ENCODE measurements around the gene GRIK3. TPM values are rescaled to one million over a fixed set of nuclear protein-coding genes. Genes with fewer than 3 reads are reported as not detected.

GRIK3 gene
- total and polyA plus RNA-seq, 7 donors, result 0.03 to 0.15 (median 0.04) TPM; not detected in 2

DNA sequence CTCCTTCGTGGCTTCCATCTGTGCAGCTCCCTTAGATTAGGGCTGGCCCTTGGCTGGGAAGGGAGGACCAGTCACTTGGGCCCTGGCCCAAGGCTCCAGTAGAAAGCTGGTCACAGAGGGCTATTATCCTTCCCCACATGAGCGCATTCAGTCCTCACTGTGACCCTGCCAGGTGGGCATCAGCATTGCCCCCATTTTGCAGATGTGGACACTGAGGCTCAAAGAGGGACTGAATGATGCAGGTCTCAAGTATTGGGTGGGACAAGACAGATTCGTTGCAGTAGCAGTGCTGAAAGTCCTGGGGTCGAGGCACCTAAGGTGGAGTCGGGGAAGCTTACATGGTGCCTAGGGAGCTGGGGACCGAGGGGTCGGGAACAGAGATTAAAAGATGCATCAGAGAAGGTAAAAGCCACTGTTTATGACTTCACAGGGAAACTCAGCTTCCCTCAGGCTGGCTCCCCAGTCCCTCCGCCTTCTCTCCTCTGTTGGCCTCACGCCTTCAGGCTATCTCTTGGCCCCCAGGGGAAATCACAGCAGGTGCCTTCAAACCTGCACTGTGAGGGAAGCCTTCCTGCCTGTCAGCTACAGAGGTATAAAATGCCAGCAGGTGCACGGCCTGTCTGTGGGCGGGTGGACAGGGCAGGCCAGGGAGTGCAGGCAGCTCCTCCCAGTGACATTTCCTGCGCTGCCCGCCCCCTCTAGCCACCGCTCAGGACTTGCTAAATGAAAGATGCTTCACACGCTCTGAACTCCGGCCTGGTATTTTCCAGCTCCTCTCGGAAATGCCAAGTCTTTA, 178.4 kb downstream of the GRIK3 start:
- Histone ChIP-seq H3K9me3 (no peaks in the 10 kb centered on the region), H3K27me3 (ENCODE audit: insufficient read depth in 3 of 3, low read length in 2 of 3) (peaks cover 0 to 11% (median 0%) of the 10 kb centered on the region in 3 donors), H3K4me3 (no peak overlapping the region), H3K36me3 (ENCODE audit: insufficient read depth in 1 of 2, low read depth in 1 of 2) (no peaks in the 10 kb centered on the region), H3K27ac (no peak overlapping the region), H3K4me1 (no peaks in the 10 kb centered on the region)
- TF ChIP-seq, protein P1, sequence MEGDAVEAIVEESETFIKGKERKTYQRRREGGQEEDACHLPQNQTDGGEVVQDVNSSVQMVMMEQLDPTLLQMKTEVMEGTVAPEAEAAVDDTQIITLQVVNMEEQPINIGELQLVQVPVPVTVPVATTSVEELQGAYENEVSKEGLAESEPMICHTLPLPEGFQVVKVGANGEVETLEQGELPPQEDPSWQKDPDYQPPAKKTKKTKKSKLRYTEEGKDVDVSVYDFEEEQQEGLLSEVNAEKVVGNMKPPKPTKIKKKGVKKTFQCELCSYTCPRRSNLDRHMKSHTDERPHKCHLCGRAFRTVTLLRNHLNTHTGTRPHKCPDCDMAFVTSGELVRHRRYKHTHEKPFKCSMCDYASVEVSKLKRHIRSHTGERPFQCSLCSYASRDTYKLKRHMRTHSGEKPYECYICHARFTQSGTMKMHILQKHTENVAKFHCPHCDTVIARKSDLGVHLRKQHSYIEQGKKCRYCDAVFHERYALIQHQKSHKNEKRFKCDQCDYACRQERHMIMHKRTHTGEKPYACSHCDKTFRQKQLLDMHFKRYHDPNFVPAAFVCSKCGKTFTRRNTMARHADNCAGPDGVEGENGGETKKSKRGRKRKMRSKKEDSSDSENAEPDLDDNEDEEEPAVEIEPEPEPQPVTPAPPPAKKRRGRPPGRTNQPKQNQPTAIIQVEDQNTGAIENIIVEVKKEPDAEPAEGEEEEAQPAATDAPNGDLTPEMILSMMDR (IDR thresholded peaks at IDR 0.05), result no peak
- ATAC-seq (no peak), DNase-seq (no peak)
- intact Hi-C loops (cut with DNase I), result no loop called here
- 66 to 72% (median 67%) methylated on average over 17 of the region's 17 CpGs for WGBS, 3 donors

DNA sequence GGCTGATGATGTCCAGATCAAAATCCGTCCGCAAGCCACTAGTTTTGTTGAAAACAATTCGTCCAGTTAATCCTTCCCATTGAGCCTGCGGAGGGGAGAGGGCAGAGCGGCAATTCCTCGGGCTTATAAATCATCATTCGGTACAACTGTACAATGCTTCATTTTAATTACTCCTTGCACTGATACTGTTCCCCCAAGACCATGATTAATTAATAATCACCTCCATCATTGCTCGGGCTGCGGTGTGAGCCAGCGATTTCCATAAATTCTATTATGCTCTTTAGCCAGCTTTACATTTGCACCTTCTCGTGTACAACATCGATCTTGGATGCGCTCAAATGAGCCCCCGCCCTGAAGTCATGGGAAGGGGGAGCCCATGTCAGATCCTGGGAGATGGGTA, 180.7 kb downstream of the GRIK3 start:
- Histone ChIP-seq H3K27me3 (ENCODE audit: insufficient read depth in 3 of 3, low read length in 2 of 3) (peaks cover 0 to 27% (median 4%) of the 10 kb centered on the region in 3 donors), H3K36me3 (ENCODE audit: insufficient read depth in 1 of 2, low read depth in 1 of 2) (no peaks in the 10 kb centered on the region), H3K27ac (no peak overlapping the region), H3K9me3 (no peaks in the 10 kb centered on the region), H3K4me3 (no peak overlapping the region), H3K4me1 (no peaks in the 10 kb centered on the region)
- DNase-seq (peak in 1 of 2 donors; percentile 11), ATAC-seq (no peak)
- TF ChIP-seq, protein P1 (IDR thresholded peaks at IDR 0.05), result no peak
- intact Hi-C loops (cut with DNase I), result no loop called here
- 87 to 94% (median 91%) methylated on average over 14 of the region's 14 CpGs for WGBS, 3 donors

DNA sequence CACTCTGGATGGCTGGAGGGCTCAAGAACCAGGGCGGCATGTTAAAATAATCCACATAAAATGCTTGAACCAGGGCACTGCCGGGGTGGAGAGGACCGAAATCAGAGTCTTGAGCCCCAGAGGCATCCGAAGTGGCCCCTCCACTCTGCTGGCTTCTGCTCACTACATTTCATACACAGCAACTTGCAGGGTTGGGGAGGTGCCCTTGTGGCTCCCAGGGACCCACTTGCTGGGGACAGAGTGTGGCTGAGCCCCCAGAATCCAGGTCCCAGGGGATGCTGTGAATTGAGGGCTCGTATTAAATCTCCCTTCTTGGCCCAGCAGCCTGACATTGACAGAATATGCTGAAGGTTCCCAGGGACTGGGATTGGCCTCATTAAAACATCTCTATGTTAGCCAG, 181.7 kb downstream of the GRIK3 start:
- TF ChIP-seq, protein P1 (IDR thresholded peaks at IDR 0.05), result no peak
- Histone ChIP-seq H3K36me3 (ENCODE audit: insufficient read depth in 1 of 2, low read depth in 1 of 2) (no peaks in the 10 kb centered on the region), H3K27ac (no peak overlapping the region), H3K9me3 (no peaks in the 10 kb centered on the region), H3K4me3 (no peak overlapping the region), H3K27me3 (ENCODE audit: insufficient read depth in 3 of 3, low read length in 2 of 3) (peaks cover 0 to 27% (median 4%) of the 10 kb centered on the region in 3 donors), H3K4me1 (no peaks in the 10 kb centered on the region)
- intact Hi-C loops (cut with DNase I), result no loop called here
- 78 to 85% (median 82%) methylated on average over 5 of the region's 5 CpGs for WGBS, 3 donors
- ATAC-seq, result no peak
- DNase-seq, result peak in 1 of 2 donors; percentile 13

DNA sequence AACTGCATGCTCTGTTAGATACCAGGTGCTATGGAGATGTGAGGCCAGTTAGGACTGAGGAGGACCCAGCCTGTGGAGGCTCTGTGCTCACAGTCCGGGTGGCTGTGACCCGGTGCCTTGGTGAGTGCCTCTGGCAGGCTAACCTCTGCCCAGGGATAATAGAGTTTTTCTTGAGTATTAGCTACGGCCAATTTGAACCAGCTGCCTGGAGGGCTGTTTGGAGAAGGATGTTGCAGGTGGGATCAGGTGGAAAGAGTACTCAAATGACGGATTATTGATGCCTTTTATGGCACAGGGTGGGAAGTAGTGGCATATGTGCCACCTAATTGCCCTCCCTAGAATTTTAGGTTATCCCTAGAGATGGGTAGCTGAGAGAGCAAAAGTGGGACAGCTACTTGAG, 182.7 kb downstream of the GRIK3 start:
- WGBS, 3 donors, result 60 to 66% (median 65%) methylated on average over 4 of the region's 4 CpGs
- intact Hi-C loops (cut with DNase I), result no loop called here
- Histone ChIP-seq H3K27me3 (ENCODE audit: insufficient read depth in 3 of 3, low read length in 2 of 3) (peaks cover 0 to 28% (median 4%) of the 10 kb centered on the region in 3 donors), H3K36me3 (ENCODE audit: insufficient read depth in 1 of 2, low read depth in 1 of 2) (no peaks in the 10 kb centered on the region), H3K27ac (no peak overlapping the region), H3K4me1 (no peaks in the 10 kb centered on the region), H3K4me3 (no peak overlapping the region), H3K9me3 (no peaks in the 10 kb centered on the region)
- TF ChIP-seq, protein P1 (IDR thresholded peaks at IDR 0.05), result no peak
- DNase-seq (no peak), ATAC-seq (no peak)
